HG03159 (cell line): Measurements from ENCODE around the gene SLC38A3.
"Not testable (repeated sequence)": the region's sequence is repeated elsewhere in the genome, so short reads cannot be mapped to it uniquely, and the experiment has no call there.

Experiments
- ATAC-seq: cut with Tn5 transposase; IDR thresholded peaks from one replicate; pipeline ENCODE4 v1.9.1; 2021; ENCODE audit warnings: mild to moderate bottlenecking, moderate library complexity; ENCODE audit not compliant: unreplicated experiment

Gene SLC38A3

GRCh38 chr3:50246517-50246954 is 41.5 kb downstream of the SLC38A3 start:
- peak; percentile 39 for ATAC-seq

GRCh38 chr3:50248387-50248786 is 43.3 kb downstream of the SLC38A3 start:
- no peak for ATAC-seq

GRCh38 chr3:50249457-50249856 is 44.4 kb downstream of the SLC38A3 start:
- ATAC-seq: no peak

- no peak for ATAC-seq
Observed at GRCh38 chr3:50250514-50250913, 45.4 kb downstream of the SLC38A3 start.

- ATAC-seq: no peak
Observed at GRCh38 chr3:50251220-50251619, 46.1 kb downstream of the SLC38A3 start.

- ATAC-seq: no peak
Observed at GRCh38 chr3:50254577-50255250, 49.6 kb downstream of the SLC38A3 start.

- ATAC-seq: no peak
Observed at GRCh38 chr3:50255251-50255615, 50.2 kb downstream of the SLC38A3 start.

GRCh38 chr3:50256978-50257890 is 52.2 kb downstream of the SLC38A3 start:
- ATAC-seq: no peak

GRCh38 chr3:50258029-50258680 is 53.1 kb downstream of the SLC38A3 start:
- ATAC-seq: no peak

GRCh38 chr3:50258979-50259378 is 53.9 kb downstream of the SLC38A3 start:
- ATAC-seq: no peak

GRCh38 chr3:50259432-50260026 is 54.5 kb downstream of the SLC38A3 start:
- peak; percentile 16 for ATAC-seq

GRCh38 chr3:50260027-50260941 is 55.2 kb downstream of the SLC38A3 start:
- peak; percentile 79 for ATAC-seq

GRCh38 chr3:50260942-50261441 is 55.9 kb downstream of the SLC38A3 start:
- no peak for ATAC-seq

GRCh38 chr3:50261505-50261904 is 56.4 kb downstream of the SLC38A3 start:
- no peak for ATAC-seq

GRCh38 chr3:50262200-50262599 is 57.1 kb downstream of the SLC38A3 start:
- not testable (repeated sequence) for ATAC-seq

GRCh38 chr3:50262778-50263177 is 57.7 kb downstream of the SLC38A3 start:
- ATAC-seq: no peak

- no peak for ATAC-seq
Observed at GRCh38 chr3:50263478-50264382, 58.7 kb downstream of the SLC38A3 start.

GRCh38 chr3:50264383-50264963 is 59.4 kb downstream of the SLC38A3 start:
- no peak for ATAC-seq
